Tibial nerve (tissue), 3 donors: ENCODE data around the gene GUCD1.
"Not testable (repeated sequence)": the region's sequence is repeated elsewhere in the genome, so short reads cannot be mapped to it uniquely, and the experiment has no call there.

Experiments
- POLR2A ChIP-seq, 2 donors: fragments of 450-650 bp; IDR thresholded peaks; one replicate each; pipeline ENCODE4 v1.6.1; 2017; ENCODE audit warnings: antibody characterized with exemption in 2 of 2, mild to moderate bottlenecking in 2 of 2, moderate library complexity in 2 of 2
- TF ChIP-seq, protein P1 (sequence below), 5 experiments: fragments of 200-600 bp in 3 of 5; fragments of 450-650 bp in 2 of 5; sonication (generic) in 3 of 5; IDR thresholded peaks; one replicate each; pipeline ENCODE4 v1.5.1; 2016 to 2019; ENCODE audit warnings: antibody characterized with exemption in 5 of 5, mild to moderate bottlenecking in 3 of 5, moderate library complexity in 2 of 5

DNA sequence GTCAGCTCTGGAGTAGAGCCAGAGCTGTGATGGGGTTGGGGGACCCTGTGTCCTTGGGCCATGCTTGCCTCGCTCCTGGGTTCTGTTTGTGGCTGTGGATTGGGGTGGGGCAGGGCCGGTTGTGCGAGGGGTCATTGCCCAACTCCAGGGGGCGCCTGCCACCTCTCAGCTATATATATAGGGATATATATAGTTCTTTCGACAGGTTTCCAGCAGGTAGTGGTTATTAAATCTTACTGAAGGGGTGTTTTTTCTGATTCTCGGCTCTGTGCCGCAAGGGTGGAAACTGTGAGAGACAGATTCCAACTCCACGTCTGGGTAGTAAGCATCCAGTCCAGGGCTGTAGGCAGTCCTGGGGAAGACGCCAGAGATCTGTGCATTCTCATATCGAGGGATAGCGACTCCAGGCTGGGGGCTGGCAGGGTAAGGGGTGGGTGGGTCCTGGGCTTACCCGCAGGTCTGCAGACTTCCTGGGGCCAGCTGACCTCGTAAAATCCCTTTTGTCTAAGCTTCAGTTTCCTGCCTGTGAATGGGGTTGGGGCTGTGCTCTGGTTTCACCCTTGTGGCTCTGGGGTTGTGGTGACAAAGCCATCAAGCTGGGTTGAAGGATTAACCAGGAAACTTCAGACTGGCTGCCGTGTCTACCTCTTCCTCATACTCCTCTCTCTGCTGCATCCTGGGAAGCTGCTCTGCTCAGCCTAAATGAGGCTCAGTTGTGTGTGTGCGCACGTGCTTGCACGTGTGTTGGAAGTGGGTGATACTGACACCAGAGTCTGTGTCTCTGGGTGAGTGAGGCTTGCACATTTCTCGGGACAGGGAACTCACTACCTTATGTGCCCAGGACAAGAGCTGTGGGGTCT, 49.1 kb upstream of the GUCD1 start:
- TF ChIP-seq, protein P1, sequence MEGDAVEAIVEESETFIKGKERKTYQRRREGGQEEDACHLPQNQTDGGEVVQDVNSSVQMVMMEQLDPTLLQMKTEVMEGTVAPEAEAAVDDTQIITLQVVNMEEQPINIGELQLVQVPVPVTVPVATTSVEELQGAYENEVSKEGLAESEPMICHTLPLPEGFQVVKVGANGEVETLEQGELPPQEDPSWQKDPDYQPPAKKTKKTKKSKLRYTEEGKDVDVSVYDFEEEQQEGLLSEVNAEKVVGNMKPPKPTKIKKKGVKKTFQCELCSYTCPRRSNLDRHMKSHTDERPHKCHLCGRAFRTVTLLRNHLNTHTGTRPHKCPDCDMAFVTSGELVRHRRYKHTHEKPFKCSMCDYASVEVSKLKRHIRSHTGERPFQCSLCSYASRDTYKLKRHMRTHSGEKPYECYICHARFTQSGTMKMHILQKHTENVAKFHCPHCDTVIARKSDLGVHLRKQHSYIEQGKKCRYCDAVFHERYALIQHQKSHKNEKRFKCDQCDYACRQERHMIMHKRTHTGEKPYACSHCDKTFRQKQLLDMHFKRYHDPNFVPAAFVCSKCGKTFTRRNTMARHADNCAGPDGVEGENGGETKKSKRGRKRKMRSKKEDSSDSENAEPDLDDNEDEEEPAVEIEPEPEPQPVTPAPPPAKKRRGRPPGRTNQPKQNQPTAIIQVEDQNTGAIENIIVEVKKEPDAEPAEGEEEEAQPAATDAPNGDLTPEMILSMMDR (IDR thresholded peaks at IDR 0.05): not testable (repeated sequence)
- not testable (repeated sequence) for TF ChIP-seq POLR2A (IDR thresholded peaks at IDR 0.05)
